ENCODE results near the gene NHEJ1. TPM values are rescaled to one million over a fixed set of nuclear protein-coding genes. Genes with fewer than 3 reads are reported as not detected.

The NHEJ1 gene
- total and polyA plus RNA-seq, 2 of the 13 experiments (the other 11 are each of a cell fraction or from before 2014, with no cell fraction given): 30.0 to 30.7 TPM

DNA sequence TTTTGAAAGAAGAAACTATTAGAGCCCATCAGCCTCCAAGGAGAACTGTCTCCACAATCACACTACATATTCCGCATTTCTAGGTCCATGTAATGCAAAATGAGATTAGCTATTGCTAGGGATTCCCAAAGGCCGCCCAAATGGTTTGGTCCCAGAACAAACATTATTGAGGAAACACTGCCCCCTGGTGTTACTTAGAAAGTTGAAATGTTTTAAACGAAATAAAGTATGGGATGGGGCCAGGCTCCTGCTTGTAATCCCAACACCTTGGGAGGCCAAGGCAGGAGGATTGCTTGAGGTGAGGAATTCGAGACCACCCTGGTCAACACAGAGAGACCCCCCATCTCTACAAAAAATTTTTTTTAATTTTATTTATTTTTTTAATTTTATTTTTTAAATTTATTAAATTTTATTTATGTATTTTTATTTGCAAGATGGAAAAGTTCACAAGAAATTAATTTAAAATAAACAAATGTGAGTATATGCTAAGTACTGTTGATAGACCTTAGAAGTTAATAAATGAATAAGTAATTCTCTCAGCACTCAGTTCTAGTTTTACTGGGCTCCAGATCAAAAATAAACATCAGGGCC, 5.5 kb downstream of the NHEJ1 start:
- DNase-seq (ENCODE audit: low spot score): peak; percentile 83
- in situ Hi-C loops (cut with HindIII; ENCODE audit: extremely low pct_ligation_motif_present, low pct_unique_long_range_greater_than_20kb): loop anchor here (5.0 kb wide), 1 partner anchor 98 kb away; no protein-coding TSS in a partner anchor
- Histone ChIP-seq H3K4me1 (ENCODE audit: insufficient read depth, low read length) (peaks cover 6% of the 10 kb centered on the region), H3K79me2 (ENCODE audit: insufficient read depth, low read length) (no peaks in the 10 kb centered on the region), H3K4me3 (replicated peaks in 1 of 3; ENCODE audit: insufficient read depth in 1 of 3, low read depth in 2 of 3, low read length in 3 of 3) (no peak overlapping the region), H3K27ac (ENCODE audit: extremely low read length, insufficient read depth, low read length) (no peak overlapping the region), H3K4me2 (ENCODE audit: low read depth, low read length) (no peak overlapping the region), H3K36me3 (replicated peaks in 1 of 2; ENCODE audit: control insufficient read depth in 1 of 2, insufficient read depth in 2 of 2, low read length in 2 of 2) (peaks cover 7 to 25% of the 10 kb centered on the region in 2 experiments), H3K9ac (ENCODE audit: insufficient read depth, low read depth, low read length) (no peak overlapping the region), H3K9me3 (ENCODE audit: low read length) (no peaks in the 10 kb centered on the region), H4K20me1 (ENCODE audit: insufficient read depth, low read length) (no peaks in the 10 kb centered on the region), H3K27me3 (ENCODE audit: control insufficient read depth in 1 of 2, insufficient read depth in 2 of 2, low read length in 2 of 2) (no peaks in the 10 kb centered on the region), H2AFZ (ENCODE audit: low read length) (no peak overlapping the region)
- CTCF ChIA-PET (ENCODE audit: low intra/inter-chr PET ratio, low total read pairs): interaction anchor here (0.8 to 2.8 kb wide), 11 partner anchors 36 to 175 kb away, joined by 3 to 56 read pairs (median 9); no protein-coding TSS in a partner anchor
- POLR2A ChIA-PET: interaction anchor here (0.9 to 1.1 kb wide), 3 partner anchors 83 to 126 kb away, joined by 3 to 8 read pairs (median 3); no protein-coding TSS in a partner anchor
- intact Hi-C loops (cut with micrococcal nuclease; ENCODE audit: unreplicated experiment): loop anchor here (1.0 kb wide), 3 partner anchors 84 to 126 kb away; no protein-coding TSS in a partner anchor
- peak; percentile 63 for ATAC-seq
- FAIRE-seq: peak; percentile 65
- 10% methylated on average over 4 of the region's 4 CpGs for WGBS (ENCODE audit: low lambda C conversion rate)
- BruUV-seq (replicated peaks): no TSS peak
- no peak for TF ChIP-seq NCOA2 (CRISPR knock-in tag; IDR thresholded peaks at IDR 0.05)
- TF ChIP-seq, protein P1, sequence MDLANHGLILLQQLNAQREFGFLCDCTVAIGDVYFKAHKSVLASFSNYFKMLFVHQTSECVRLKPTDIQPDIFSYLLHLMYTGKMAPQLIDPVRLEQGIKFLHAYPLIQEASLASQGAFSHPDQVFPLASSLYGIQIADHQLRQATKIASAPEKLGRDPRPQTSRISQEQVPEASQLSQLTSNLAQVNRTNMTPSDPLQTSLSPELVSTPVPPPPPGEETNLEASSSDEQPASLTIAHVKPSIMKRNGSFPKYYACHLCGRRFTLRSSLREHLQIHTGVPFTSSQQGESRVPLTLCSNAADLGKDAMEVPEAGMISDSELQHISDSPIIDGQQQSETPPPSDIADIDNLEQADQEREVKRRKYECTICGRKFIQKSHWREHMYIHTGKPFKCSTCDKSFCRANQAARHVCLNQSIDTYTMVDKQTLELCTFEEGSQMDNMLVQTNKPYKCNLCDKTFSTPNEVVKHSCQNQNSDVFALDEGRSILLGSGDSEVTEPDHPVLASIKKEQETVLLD (CRISPR knock-in tag; IDR thresholded peaks at IDR 0.05; ENCODE audit: low read depth): no peak
- 0 out of 2 replicates have a peak, but pooled peaks have one; percentile 20 for TF ChIP-seq ZNF331 (CRISPR knock-in tag; IDR thresholded peaks at IDR 0.05)
- no peak for TF ChIP-seq SOX13 (IDR thresholded peaks at IDR 0.05)
- TF ChIP-seq SOX13 (CRISPR knock-in tag; conservative IDR thresholded peaks at IDR 0.05 in 1 of 2, IDR thresholded peaks at IDR 0.05 in 1 of 2): no peak
- TF ChIP-seq EEA1 (CRISPR knock-in tag; IDR thresholded peaks at IDR 0.05; ENCODE audit: borderline replicate concordance): no peak
- no peak for TF ChIP-seq ZNF225 (CRISPR knock-in tag; IDR thresholded peaks at IDR 0.05)
- no peak for TF ChIP-seq ZNF781 (CRISPR knock-in tag; IDR thresholded peaks at IDR 0.05; ENCODE audit: borderline replicate concordance, not compliant biosample characterization)
- TF ChIP-seq ZFP36 (IDR thresholded peaks at IDR 0.05; ENCODE audit: borderline replicate concordance, low read depth, low read length, partially characterized antibody): no peak
- no peak for TF ChIP-seq IRF2 (CRISPR knock-in tag; IDR thresholded peaks at IDR 0.05)
- no peak for TF ChIP-seq RBM22 (optimal IDR thresholded peaks at IDR 0.05; ENCODE audit: low read length)
- 0 out of 2 replicates have a peak, but pooled peaks have one; percentile 44 for TF ChIP-seq TSC22D2 (CRISPR knock-in tag; IDR thresholded peaks at IDR 0.05; ENCODE audit: borderline replicate concordance)
- TF ChIP-seq ATAD3A (CRISPR knock-in tag; IDR thresholded peaks at IDR 0.05): no peak
- TF ChIP-seq, protein P2, sequence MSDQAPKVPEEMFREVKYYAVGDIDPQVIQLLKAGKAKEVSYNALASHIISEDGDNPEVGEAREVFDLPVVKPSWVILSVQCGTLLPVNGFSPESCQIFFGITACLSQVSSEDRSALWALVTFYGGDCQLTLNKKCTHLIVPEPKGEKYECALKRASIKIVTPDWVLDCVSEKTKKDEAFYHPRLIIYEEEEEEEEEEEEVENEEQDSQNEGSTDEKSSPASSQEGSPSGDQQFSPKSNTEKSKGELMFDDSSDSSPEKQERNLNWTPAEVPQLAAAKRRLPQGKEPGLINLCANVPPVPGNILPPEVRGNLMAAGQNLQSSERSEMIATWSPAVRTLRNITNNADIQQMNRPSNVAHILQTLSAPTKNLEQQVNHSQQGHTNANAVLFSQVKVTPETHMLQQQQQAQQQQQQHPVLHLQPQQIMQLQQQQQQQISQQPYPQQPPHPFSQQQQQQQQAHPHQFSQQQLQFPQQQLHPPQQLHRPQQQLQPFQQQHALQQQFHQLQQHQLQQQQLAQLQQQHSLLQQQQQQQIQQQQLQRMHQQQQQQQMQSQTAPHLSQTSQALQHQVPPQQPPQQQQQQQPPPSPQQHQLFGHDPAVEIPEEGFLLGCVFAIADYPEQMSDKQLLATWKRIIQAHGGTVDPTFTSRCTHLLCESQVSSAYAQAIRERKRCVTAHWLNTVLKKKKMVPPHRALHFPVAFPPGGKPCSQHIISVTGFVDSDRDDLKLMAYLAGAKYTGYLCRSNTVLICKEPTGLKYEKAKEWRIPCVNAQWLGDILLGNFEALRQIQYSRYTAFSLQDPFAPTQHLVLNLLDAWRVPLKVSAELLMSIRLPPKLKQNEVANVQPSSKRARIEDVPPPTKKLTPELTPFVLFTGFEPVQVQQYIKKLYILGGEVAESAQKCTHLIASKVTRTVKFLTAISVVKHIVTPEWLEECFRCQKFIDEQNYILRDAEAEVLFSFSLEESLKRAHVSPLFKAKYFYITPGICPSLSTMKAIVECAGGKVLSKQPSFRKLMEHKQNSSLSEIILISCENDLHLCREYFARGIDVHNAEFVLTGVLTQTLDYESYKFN (CRISPR knock-in tag; conservative IDR thresholded peaks at IDR 0.05): no peak
- peak; percentile 96 for TF ChIP-seq STAG1 (CRISPR knock-in tag; IDR thresholded peaks at IDR 0.05)
- TF ChIP-seq RAD21 (CRISPR knock-in tag; IDR thresholded peaks at IDR 0.05): peak; percentile 91
- TF ChIP-seq, protein P3, sequence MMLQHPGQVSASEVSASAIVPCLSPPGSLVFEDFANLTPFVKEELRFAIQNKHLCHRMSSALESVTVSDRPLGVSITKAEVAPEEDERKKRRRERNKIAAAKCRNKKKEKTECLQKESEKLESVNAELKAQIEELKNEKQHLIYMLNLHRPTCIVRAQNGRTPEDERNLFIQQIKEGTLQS (CRISPR knock-in tag; IDR thresholded peaks at IDR 0.05): no peak
- no peak for TF ChIP-seq TEAD2 (CRISPR knock-in tag; IDR thresholded peaks at IDR 0.05)

Measured in HepG2 (cell line).